T47D (cell line): ENCODE results near the gene ZFYVE26.

Experiments
- DNase-seq, 2 experiments: peaks; one replicate each; pipeline versions ENCODE4 v3.0.0 to v3.0.0-alpha.2; 2011 to 2012; ENCODE audit warnings: low read depth in 1 of 2, low spot score in 1 of 2
- JUND ChIP-seq: IDR thresholded peaks from 2 replicates; pipeline ENCODE4 v1.6.1; 2012; ENCODE audit warnings: low read depth
- in situ Hi-C: cut with HindIII; loops from 2 replicates; pipeline ENCODE4 v1.10.0; 2016; ENCODE audit warnings: low sequenced_read_pairs, low pct_unique_long_range_greater_than_20kb

The ZFYVE26 gene

GRCh38 chr14:67816326-67817002, at the start of gene ZFYVE26:
TSS of gene ZFYVE26 (minus strand) at chr14:67816590. CDS start at chr14:67815963, 627 bp downstream.
- peak; percentile 79 to 99 for DNase-seq
- in situ Hi-C loops, result no loop called here
- TF ChIP-seq JUND, result no peak; the same call in 1 of the 2 replicates

DNA sequence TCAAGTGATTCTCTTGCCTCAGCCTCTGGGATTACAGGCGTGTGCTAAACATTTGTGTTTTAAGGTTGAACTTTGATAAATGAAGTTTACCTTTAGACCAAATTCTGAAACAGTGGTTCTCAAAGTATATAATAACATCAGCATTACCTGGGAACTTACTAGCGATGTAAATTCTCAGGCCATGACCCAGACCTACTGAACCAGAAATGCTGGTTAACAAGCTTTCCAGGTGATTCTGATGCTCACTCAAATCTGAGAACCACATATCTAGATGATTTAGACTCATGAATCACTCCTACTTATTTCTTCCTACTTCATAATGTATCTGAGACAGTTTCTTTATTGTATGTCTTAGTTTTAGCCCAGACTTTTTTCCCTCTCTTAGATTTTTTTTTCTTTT, 46.8 kb upstream of the ZFYVE26 start:
- DNase-seq, result no peak
- in situ Hi-C loops, result no loop called here

DNA sequence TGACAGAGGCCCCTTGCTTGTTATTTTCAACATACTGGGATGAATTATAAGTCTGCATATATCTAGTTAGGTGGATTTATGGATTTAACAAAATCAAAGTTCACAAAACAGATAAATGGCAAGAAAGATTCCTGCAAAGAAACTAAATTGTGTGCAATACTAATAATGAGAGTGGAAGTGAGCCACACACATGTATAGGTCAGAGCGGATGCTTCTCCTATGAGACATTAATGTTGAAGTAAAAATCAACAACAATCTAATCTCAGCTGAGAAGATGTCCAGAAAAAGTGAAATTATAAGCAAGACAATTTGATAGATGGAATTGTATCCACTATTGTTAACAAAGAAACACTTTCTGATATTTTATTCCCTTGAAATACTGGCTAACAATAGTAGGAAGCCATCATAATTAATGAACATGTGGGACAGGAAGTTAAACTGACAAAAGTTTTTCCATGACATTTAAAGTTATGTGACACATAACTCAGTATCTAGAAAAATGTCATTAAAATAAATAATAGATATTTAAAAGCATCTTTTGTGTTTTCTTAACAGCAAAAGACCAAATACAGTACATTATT, 42.9 kb upstream of the ZFYVE26 start:
- no peak for TF ChIP-seq JUND
- no peak for DNase-seq
- in situ Hi-C loops, result no loop called here

More for the DNA sequence above, 46.8 kb upstream of the ZFYVE26 start:
- no peak for TF ChIP-seq JUND

DNA sequence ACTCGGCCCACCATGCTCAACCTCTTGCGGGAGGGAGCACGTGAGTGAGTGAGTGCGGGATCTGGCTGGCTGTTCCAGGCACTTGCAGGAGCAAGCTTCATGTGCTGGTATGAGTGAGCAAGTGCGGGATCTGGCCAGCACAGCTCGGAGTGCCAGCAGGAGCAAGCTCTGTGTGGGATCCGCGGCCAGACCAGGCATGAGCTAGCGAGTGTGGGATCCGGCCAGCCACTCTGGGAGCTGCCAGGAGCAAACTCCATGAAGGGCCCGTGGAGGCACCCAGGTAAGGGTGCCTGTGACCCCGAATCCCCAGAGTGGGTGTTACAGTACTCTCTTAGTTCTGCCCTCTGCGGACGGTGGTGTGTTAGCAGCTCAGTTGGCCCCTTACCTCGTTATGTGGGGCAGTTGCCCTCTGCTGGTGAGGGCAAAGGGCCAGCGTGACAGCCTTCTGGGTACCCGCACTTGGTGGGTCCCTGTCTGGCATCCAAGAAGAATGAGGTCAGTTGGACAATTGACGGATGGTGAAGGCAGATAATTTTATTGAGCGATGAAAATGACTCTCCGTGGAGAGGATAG, 41.5 kb upstream of the ZFYVE26 start:
- in situ Hi-C loops, result no loop called here
- TF ChIP-seq JUND, result no peak
- DNase-seq, result peak in 1 of 2 experiments; percentile 39

- in situ Hi-C loops, result no loop called here
- no peak for TF ChIP-seq JUND
- DNase-seq, result peak; percentile 45 to 85
Measured at GRCh38 chr14:67856827-67857226, 40.4 kb upstream of the ZFYVE26 start.

- in situ Hi-C loops, result no loop called here
- DNase-seq, result peak in 1 of 2 experiments; percentile 75
Measured at GRCh38 chr14:67853715-67854114, 37.3 kb upstream of the ZFYVE26 start.

DNA sequence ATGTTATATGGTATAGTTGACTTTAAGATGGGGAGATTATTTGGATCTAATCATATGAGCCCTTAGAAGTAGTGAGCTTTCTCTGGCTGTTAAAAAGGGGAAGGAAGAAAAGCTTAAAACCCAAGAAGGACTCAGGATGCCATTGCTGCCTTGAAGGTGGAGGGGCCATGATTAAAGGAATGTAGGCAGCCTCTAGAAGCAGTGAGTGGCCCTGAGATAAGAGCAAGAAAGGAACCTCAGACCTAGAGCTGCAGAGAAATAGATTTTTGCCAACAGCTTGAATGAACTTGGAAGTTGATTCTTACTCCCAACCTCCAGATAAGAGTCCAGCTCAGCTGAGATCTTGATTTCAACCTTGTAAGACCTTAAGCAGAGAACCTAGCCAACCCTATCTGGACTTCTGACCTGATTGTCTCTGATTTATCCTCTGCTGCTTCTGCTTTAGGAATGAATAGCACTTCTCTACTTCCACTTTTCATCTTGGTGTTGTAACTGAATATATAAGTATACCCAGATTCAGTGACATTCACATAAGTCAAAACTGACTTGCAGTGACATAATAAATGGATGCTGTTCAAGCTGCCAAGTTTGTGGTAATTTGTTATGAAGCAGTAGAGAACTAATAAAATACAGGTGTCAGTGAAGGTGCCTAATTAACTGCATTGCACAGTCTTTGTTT, 36.7 kb upstream of the ZFYVE26 start:
- no peak for DNase-seq
- no peak for TF ChIP-seq JUND
- in situ Hi-C loops, result no loop called here

More at GRCh38 chr14:67853715-67854114, 37.3 kb upstream of the ZFYVE26 start:
- no peak for TF ChIP-seq JUND

GRCh38 chr14:67851785-67852410, 35.5 kb upstream of the ZFYVE26 start:
- TF ChIP-seq JUND, result no peak
- in situ Hi-C loops, result no loop called here
- DNase-seq, result no peak

GRCh38 chr14:67850066-67850830, 33.9 kb upstream of the ZFYVE26 start:
- TF ChIP-seq JUND, result no peak
- in situ Hi-C loops, result no loop called here
- no peak for DNase-seq

- no peak for DNase-seq
- TF ChIP-seq JUND, result no peak
- in situ Hi-C loops, result no loop called here
Measured at GRCh38 chr14:67846029-67846610, 29.7 kb upstream of the ZFYVE26 start.

- no peak for TF ChIP-seq JUND
- in situ Hi-C loops, result no loop called here
- DNase-seq, result peak in 1 of 2 experiments; percentile 91
Measured at GRCh38 chr14:67837011-67837624, 20.7 kb upstream of the ZFYVE26 start.

GRCh38 chr14:67835596-67835995, 19.2 kb upstream of the ZFYVE26 start:
- in situ Hi-C loops, result no loop called here
- no peak for DNase-seq
- no peak for TF ChIP-seq JUND
